Suprapubic skin (tissue), 4 donors: ENCODE results near the gene CELA2A. TPM values are rescaled to one million over a fixed set of nuclear protein-coding genes. Genes with fewer than 3 reads are reported as not detected.
"Not testable (repeated sequence)": the region's sequence is repeated elsewhere in the genome, so short reads cannot be mapped to it uniquely, and the experiment has no call there.

Source experiments
- DNase-seq, 2 donors: peaks; one replicate each; pipeline ENCODE4 v3.0.0-alpha.2; 2019; ENCODE audit warnings: low spot score in 2 of 2
- H3K27ac ChIP-seq: fragments of 200-600 bp; sonication (generic); one replicate; pipeline ENCODE4 v1.5.1; 2019
- H3K27me3 ChIP-seq: fragments of 200-600 bp; sonication (generic); one replicate; pipeline ENCODE4 v1.5.1; 2019
- H3K36me3 ChIP-seq: fragments of 200-600 bp; sonication (generic); one replicate; pipeline ENCODE4 v1.5.1; 2019
- H3K4me1 ChIP-seq: fragments of 200-600 bp; sonication (generic); one replicate; pipeline ENCODE4 v1.5.1; 2019
- H3K4me3 ChIP-seq: fragments of 200-600 bp; sonication (generic); one replicate; pipeline ENCODE4 v1.5.1; 2019; ENCODE audit warnings: mild to moderate bottlenecking
- H3K9me3 ChIP-seq: fragments of 200-600 bp; sonication (generic); one replicate; pipeline ENCODE4 v1.5.1; 2019
- EP300 ChIP-seq: sonication (generic); formaldehyde crosslinking; IDR thresholded peaks from one replicate; pipeline ENCODE4 v1.6.1; 2017; ENCODE audit warnings: antibody characterized with exemption
- POLR2A ChIP-seq, 2 donors: fragments of 450-650 bp; IDR thresholded peaks; one replicate each; pipeline ENCODE4 v1.6.1; 2017; ENCODE audit warnings: antibody characterized with exemption in 2 of 2, mild to moderate bottlenecking in 2 of 2, moderate library complexity in 2 of 2
- POLR2AphosphoS5 ChIP-seq, 3 donors: sonication (generic); formaldehyde crosslinking; IDR thresholded peaks; one replicate each; pipeline ENCODE4 v1.6.1; 2017; ENCODE audit warnings: antibody characterized with exemption in 3 of 3
- WGBS: methylation state at CpG from one replicate; pipeline ENCODE4 v1.1.5; 2018; 5-methylcytosine and 5-hydroxymethylcytosine counted together
- total RNA-seq, 4 donors: library from RNA; depleted of rRNA; stranded (reverse); fragments of >200 nt; gene quantifications; one replicate each; pipeline ENCODE4 v1.1.0, GENCODE V29; 2016
- TF ChIP-seq, protein P1 (sequence below), 2 donors: fragments of 200-600 bp in 1 of 2; fragments of 450-650 bp in 1 of 2; sonication (generic) in 1 of 2; IDR thresholded peaks; one replicate each; pipeline ENCODE4 v1.5.1; 2016 to 2019; ENCODE audit warnings: antibody characterized with exemption in 2 of 2, mild to moderate bottlenecking in 1 of 2, moderate library complexity in 1 of 2

Gene CELA2A
- total RNA-seq, 4 donors from 2014 or later, result not detected

GRCh38 chr1:15452866-15453571 is 3.5 kb upstream of the CELA2A start:
- 81% methylated on average over 10 of the region's 10 CpGs for WGBS
- Histone ChIP-seq H3K4me3 (no peak overlapping the region), H3K36me3 (no peaks in the 10 kb centered on the region), H3K27me3 (peaks cover 3% of the 10 kb centered on the region), H3K27ac (no peak overlapping the region), H3K4me1 (no peaks in the 10 kb centered on the region), H3K9me3 (no peaks in the 10 kb centered on the region)
- no peak for TF ChIP-seq POLR2AphosphoS5 (IDR thresholded peaks at IDR 0.05)
- DNase-seq, result no peak

- Histone ChIP-seq H3K36me3 (no peaks in the 10 kb centered on the region), H3K4me1 (no peaks in the 10 kb centered on the region), H3K9me3 (no peaks in the 10 kb centered on the region), H3K4me3 (no peak overlapping the region), H3K27me3 (peaks cover 3% of the 10 kb centered on the region), H3K27ac (no peak overlapping the region)
- TF ChIP-seq POLR2AphosphoS5 (IDR thresholded peaks at IDR 0.05) (no peak), POLR2A (IDR thresholded peaks at IDR 0.05) (no peak), EP300 (no peak)
- TF ChIP-seq, protein P1, sequence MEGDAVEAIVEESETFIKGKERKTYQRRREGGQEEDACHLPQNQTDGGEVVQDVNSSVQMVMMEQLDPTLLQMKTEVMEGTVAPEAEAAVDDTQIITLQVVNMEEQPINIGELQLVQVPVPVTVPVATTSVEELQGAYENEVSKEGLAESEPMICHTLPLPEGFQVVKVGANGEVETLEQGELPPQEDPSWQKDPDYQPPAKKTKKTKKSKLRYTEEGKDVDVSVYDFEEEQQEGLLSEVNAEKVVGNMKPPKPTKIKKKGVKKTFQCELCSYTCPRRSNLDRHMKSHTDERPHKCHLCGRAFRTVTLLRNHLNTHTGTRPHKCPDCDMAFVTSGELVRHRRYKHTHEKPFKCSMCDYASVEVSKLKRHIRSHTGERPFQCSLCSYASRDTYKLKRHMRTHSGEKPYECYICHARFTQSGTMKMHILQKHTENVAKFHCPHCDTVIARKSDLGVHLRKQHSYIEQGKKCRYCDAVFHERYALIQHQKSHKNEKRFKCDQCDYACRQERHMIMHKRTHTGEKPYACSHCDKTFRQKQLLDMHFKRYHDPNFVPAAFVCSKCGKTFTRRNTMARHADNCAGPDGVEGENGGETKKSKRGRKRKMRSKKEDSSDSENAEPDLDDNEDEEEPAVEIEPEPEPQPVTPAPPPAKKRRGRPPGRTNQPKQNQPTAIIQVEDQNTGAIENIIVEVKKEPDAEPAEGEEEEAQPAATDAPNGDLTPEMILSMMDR (IDR thresholded peaks at IDR 0.05), result no peak
- 81% methylated on average over 11 of the region's 11 CpGs for WGBS
- no peak for DNase-seq
Observed at GRCh38 chr1:15453734-15454133, 2.8 kb upstream of the CELA2A start.

DNA sequence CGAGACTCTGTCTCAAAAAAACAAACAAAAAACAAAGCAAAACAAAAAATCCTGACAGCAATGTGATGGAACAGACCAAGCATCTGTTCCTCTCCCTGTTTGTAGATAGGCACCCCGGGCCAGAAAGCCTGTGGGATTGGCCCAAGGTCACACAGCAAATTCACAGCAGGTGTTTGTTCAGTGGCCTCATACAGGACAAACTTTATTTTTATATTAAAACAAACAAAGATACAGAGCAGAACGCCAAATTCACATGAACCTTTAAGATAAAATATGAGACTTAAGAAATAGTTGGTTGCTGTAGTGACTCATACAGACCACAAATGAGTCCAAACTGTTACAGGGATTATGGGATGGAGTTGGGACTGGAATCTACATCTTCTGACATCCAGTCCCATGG is 2.3 kb upstream of the CELA2A start:
- 82% methylated on average over 3 of the region's 3 CpGs for WGBS
- H3K4me1 ChIP-seq, result no peaks in the 10 kb centered on the region

GRCh38 chr1:15455522-15455921 is 1.0 kb upstream of the CELA2A start:
- TF ChIP-seq POLR2AphosphoS5 (IDR thresholded peaks at IDR 0.05) (no peak), POLR2A (IDR thresholded peaks at IDR 0.05) (no peak), EP300 (no peak)
- TF ChIP-seq, protein P1 (IDR thresholded peaks at IDR 0.05), result no peak
- no peaks in the 10 kb centered on the region for H3K9me3 ChIP-seq
- 83% methylated on average over 6 of the region's 6 CpGs for WGBS
- H3K27me3 ChIP-seq, result peaks cover 3% of the 10 kb centered on the region
- no peak overlapping the region for H3K27ac ChIP-seq
- no peaks in the 10 kb centered on the region for H3K36me3 ChIP-seq
- no peak for DNase-seq
- H3K4me1 ChIP-seq, result peaks cover 5% of the 10 kb centered on the region
- no peak overlapping the region for H3K4me3 ChIP-seq

More for the DNA sequence above, 2.3 kb upstream of the CELA2A start:
- TF ChIP-seq POLR2AphosphoS5 (IDR thresholded peaks at IDR 0.05), result no peak
- no peak for TF ChIP-seq EP300
- no peak for TF ChIP-seq POLR2A (IDR thresholded peaks at IDR 0.05)
- TF ChIP-seq, protein P1 (IDR thresholded peaks at IDR 0.05), result no peak
- no peak overlapping the region for H3K4me3 ChIP-seq
- no peaks in the 10 kb centered on the region for H3K36me3 ChIP-seq
- no peak overlapping the region for H3K27ac ChIP-seq
- DNase-seq, result no peak
- no peaks in the 10 kb centered on the region for H3K9me3 ChIP-seq
- peaks cover 3% of the 10 kb centered on the region for H3K27me3 ChIP-seq

DNA sequence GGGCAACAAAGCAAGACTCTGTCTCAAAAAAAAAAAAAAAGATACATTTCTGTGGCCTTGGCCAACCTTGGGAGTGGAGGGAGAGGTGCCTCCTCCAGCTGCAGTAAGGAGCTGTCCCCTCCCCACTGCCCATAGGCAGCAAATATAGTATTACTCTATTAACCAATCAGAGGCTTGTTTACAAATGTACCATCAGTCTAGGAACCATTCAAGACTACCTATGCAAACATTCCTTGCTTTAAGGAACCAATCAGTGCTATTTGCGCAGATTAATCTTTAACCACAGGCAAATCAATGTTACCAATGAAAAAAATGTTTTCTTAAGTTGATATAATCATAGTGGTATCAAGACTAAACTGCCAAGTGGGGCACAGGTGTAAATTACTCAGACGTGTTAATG is 1.1 kb downstream of the CELA2A start:
- Histone ChIP-seq H3K36me3 (no peaks in the 10 kb centered on the region), H3K4me3 (no peak overlapping the region), H3K27ac (no peak overlapping the region), H3K9me3 (no peaks in the 10 kb centered on the region), H3K27me3 (no peaks in the 10 kb centered on the region), H3K4me1 (peaks cover 5% of the 10 kb centered on the region)
- TF ChIP-seq, protein P1 (IDR thresholded peaks at IDR 0.05), result no peak
- TF ChIP-seq EP300, result no peak
- TF ChIP-seq POLR2AphosphoS5 (IDR thresholded peaks at IDR 0.05), result no peak
- no peak for TF ChIP-seq POLR2A (IDR thresholded peaks at IDR 0.05)
- WGBS, result 89% methylated on average over 2 of the region's 2 CpGs
- no peak for DNase-seq

- not testable (repeated sequence) for H3K4me3 ChIP-seq, H3K27me3 ChIP-seq, DNase-seq, H3K27ac ChIP-seq, H3K9me3 ChIP-seq, H3K36me3 ChIP-seq, H3K4me1 ChIP-seq
- WGBS, result 91% methylated on average over 4 of the region's 4 CpGs
Observed at GRCh38 chr1:15458388-15458787, 1.9 kb downstream of the CELA2A start.
